ENCODE measurements around the gene ZYG11B.

The ZYG11B gene

DNA sequence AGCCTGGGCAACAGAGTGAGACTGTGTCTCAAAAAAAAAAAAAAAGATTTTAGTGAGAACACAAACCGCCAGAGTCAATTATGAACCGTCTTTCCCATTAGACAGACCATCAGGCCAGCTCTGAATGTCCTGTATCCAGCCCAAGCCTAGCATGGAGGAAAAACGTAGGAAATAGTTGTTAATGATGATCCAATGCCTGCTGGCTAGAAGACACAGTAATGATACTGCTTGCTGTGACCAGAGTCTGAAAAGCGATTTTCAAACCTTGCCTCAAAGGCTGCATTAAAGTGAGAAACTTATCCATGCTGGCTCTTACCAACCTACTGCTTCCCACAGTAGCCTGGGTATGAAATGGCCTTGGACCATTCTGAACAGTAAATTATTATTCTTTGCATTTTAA, 45.1 kb upstream of the ZYG11B start:
- no peak for ATAC-seq
- no peak for TF ChIP-seq ZFP3 (CRISPR knock-in tag; IDR thresholded peaks at IDR 0.05)
- no peak for TF ChIP-seq ZFP30 (CRISPR knock-in tag; IDR thresholded peaks at IDR 0.05)
- no peak for TF ChIP-seq ISL1 (CRISPR knock-in tag; IDR thresholded peaks at IDR 0.05)
- TF ChIP-seq, protein P1, sequence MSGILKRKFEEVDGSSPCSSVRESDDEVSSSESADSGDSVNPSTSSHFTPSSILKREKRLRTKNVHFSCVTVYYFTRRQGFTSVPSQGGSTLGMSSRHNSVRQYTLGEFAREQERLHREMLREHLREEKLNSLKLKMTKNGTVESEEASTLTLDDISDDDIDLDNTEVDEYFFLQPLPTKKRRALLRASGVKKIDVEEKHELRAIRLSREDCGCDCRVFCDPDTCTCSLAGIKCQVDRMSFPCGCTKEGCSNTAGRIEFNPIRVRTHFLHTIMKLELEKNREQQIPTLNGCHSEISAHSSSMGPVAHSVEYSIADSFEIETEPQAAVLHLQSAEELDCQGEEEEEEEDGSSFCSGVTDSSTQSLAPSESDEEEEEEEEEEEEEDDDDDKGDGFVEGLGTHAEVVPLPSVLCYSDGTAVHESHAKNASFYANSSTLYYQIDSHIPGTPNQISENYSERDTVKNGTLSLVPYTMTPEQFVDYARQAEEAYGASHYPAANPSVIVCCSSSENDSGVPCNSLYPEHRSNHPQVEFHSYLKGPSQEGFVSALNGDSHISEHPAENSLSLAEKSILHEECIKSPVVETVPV (CRISPR knock-in tag; IDR thresholded peaks at IDR 0.05), result no peak
- TF ChIP-seq, protein P2, sequence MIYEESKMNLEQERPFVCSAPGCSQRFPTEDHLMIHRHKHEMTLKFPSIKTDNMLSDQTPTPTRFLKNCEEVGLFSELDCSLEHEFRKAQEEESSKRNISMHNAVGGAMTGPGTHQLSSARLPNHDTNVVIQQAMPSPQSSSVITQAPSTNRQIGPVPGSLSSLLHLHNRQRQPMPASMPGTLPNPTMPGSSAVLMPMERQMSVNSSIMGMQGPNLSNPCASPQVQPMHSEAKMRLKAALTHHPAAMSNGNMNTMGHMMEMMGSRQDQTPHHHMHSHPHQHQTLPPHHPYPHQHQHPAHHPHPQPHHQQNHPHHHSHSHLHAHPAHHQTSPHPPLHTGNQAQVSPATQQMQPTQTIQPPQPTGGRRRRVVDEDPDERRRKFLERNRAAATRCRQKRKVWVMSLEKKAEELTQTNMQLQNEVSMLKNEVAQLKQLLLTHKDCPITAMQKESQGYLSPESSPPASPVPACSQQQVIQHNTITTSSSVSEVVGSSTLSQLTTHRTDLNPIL (CRISPR knock-in tag; IDR thresholded peaks at IDR 0.05; ENCODE audit: low read depth), result no peak
- TF ChIP-seq OSR1 (CRISPR knock-in tag; IDR thresholded peaks at IDR 0.05), result no peak

DNA sequence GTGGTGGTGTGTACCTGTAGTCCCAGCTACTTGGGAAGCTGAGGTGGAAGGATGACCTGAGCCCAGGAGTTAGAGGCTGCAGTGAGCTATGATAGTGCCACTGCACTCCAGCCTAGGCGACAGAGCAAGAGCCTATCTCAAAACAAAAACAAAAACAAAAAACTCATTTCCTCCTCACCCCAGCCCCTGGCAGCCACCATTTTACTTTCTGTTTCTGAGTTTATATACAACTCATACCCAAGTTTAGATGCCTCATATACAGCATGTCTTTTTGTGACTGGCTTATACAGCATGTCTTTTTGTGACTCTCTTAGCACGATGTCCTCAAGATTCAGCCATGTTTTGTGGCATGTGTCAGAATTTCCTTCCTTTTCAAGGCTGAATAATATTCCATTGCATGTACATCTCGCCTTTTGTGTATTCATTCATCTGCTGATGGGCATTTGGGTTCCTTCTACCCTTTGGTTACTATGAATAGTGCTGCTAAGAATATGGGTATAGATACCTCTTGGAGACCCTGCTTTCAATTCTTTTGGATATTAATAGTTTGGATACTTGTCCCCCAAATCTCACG, 42.8 kb upstream of the ZYG11B start:
- no peak for TF ChIP-seq ISL1 (CRISPR knock-in tag; IDR thresholded peaks at IDR 0.05)
- TF ChIP-seq TCF4 (CRISPR knock-in tag; IDR thresholded peaks at IDR 0.05; ENCODE audit: borderline replicate concordance), result no peak
- TF ChIP-seq, protein P3, sequence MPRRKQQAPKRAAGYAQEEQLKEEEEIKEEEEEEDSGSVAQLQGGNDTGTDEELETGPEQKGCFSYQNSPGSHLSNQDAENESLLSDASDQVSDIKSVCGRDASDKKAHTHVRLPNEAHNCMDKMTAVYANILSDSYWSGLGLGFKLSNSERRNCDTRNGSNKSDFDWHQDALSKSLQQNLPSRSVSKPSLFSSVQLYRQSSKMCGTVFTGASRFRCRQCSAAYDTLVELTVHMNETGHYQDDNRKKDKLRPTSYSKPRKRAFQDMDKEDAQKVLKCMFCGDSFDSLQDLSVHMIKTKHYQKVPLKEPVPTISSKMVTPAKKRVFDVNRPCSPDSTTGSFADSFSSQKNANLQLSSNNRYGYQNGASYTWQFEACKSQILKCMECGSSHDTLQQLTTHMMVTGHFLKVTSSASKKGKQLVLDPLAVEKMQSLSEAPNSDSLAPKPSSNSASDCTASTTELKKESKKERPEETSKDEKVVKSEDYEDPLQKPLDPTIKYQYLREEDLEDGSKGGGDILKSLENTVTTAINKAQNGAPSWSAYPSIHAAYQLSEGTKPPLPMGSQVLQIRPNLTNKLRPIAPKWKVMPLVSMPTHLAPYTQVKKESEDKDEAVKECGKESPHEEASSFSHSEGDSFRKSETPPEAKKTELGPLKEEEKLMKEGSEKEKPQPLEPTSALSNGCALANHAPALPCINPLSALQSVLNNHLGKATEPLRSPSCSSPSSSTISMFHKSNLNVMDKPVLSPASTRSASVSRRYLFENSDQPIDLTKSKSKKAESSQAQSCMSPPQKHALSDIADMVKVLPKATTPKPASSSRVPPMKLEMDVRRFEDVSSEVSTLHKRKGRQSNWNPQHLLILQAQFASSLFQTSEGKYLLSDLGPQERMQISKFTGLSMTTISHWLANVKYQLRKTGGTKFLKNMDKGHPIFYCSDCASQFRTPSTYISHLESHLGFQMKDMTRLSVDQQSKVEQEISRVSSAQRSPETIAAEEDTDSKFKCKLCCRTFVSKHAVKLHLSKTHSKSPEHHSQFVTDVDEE (CRISPR knock-in tag; IDR thresholded peaks at IDR 0.05), result no peak
- no peak for TF ChIP-seq ESRRG (CRISPR knock-in tag; IDR thresholded peaks at IDR 0.05)
- no peak for ATAC-seq

DNA sequence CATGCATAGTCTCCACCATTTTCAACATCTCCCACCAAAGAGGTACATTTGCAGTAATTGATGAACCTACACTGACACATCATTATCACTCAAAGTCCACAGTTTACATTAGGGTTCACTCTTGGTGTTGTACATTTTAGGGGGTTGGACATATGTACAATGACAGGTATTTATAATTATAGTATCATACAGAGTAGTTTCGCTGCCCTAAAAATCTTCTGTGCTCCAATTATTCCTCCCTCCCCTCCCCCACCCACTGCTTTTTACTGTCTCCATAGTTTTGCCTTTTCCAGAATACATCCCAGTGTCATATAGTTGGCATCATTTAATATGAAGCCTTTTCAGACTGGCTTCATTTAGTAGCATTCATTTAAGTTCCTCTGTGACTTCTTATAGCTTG, 41.7 kb upstream of the ZYG11B start:
- ATAC-seq, result no peak
- TF ChIP-seq ZFP30 (CRISPR knock-in tag; IDR thresholded peaks at IDR 0.05), result no peak
- no peak for TF ChIP-seq PPARA (CRISPR knock-in tag; IDR thresholded peaks at IDR 0.05; ENCODE audit: borderline replicate concordance)
- no peak for TF ChIP-seq SNAI2 (CRISPR knock-in tag; IDR thresholded peaks at IDR 0.05)
- TF ChIP-seq ZC3H10 (CRISPR knock-in tag; IDR thresholded peaks at IDR 0.05), result no peak
- TF ChIP-seq TCF4 (CRISPR knock-in tag; IDR thresholded peaks at IDR 0.05; ENCODE audit: borderline replicate concordance), result no peak
- TF ChIP-seq ISL1 (CRISPR knock-in tag; IDR thresholded peaks at IDR 0.05), result no peak
- TF ChIP-seq CSDC2 (CRISPR knock-in tag; IDR thresholded peaks at IDR 0.05), result no peak
- TF ChIP-seq ZNF8 (CRISPR knock-in tag; IDR thresholded peaks at IDR 0.05), result no peak
- TF ChIP-seq, protein P4, sequence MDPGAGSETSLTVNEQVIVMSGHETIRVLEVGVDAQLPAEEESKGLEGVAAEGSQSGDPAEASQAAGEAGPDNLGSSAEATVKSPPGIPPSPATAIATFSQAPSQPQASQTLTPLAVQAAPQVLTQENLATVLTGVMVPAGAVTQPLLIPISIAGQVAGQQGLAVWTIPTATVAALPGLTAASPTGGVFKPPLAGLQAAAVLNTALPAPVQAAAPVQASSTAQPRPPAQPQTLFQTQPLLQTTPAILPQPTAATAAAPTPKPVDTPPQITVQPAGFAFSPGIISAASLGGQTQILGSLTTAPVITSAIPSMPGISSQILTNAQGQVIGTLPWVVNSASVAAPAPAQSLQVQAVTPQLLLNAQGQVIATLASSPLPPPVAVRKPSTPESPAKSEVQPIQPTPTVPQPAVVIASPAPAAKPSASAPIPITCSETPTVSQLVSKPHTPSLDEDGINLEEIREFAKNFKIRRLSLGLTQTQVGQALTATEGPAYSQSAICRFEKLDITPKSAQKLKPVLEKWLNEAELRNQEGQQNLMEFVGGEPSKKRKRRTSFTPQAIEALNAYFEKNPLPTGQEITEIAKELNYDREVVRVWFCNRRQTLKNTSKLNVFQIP (CRISPR knock-in tag; IDR thresholded peaks at IDR 0.05; ENCODE audit: borderline replicate concordance, low read depth), result no peak
- no peak for TF ChIP-seq ARNTL (CRISPR knock-in tag; IDR thresholded peaks at IDR 0.05; ENCODE audit: borderline replicate concordance, low read depth)
- TF ChIP-seq, protein P1 (CRISPR knock-in tag; IDR thresholded peaks at IDR 0.05), result no peak
- TF ChIP-seq ESRRG (CRISPR knock-in tag; IDR thresholded peaks at IDR 0.05), result no peak
- TF ChIP-seq ZNF70 (CRISPR knock-in tag; IDR thresholded peaks at IDR 0.05), result no peak
- TF ChIP-seq GLIS3 (CRISPR knock-in tag; IDR thresholded peaks at IDR 0.05), result no peak

DNA sequence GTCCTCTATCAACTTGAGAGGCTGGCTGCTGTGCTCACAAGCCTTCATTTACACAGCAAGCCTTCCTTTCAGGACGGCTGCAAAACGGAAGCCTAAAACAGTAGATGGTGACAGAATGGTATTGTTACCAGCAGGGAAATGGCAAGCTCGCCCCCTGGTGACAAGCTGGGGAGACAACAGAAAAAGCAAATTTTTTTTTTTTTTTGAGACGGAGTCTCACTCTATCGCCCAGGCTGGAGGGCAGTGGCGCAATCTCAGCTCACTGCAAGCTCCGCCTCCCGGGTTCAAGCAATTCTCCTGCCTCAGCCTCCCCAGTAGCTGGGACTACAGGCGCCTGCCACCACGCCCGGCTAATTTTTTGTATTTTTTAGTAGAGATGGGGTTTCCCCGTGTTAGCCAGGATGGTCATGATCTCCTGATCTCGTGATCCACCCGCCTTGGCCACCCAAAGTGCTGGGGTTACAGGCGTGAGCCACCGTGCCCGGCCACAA, 39.9 kb upstream of the ZYG11B start:
- peak; percentile 90 for ATAC-seq
